AG08396 (cell line): ENCODE results near the gene AP3S2.
"Not testable (repeated sequence)": the region's sequence is repeated elsewhere in the genome, so short reads cannot be mapped to it uniquely, and the experiment has no call there.

Experiments used
- DNase-seq: peaks from one replicate; pipeline ENCODE4 v3.0.0; 2012; ENCODE audit warnings: low spot score, mixed read lengths

Gene AP3S2

GRCh38 chr15:89903015-89903857, 9.4 kb upstream of the AP3S2 start:
- no peak for DNase-seq

DNA sequence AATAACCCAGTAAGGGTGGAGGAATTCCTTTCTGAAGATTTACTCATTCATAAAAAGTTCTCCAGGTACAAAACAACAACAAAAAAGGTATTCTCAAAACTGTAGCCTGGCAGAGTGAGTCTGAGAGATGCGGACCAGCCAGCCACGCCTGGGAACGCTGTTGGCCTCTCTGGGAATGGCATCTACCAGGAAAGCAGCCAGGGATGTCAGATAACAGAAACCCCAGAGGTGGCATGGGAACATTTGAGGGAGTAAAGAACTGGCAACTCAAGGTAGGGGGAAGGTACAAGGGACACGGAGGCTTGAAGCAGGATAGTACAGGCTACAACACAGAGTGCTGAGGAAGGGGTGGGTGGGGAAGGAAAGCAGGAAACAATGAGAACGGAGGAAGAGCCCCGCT, 7.1 kb upstream of the AP3S2 start:
- no peak for DNase-seq

DNA sequence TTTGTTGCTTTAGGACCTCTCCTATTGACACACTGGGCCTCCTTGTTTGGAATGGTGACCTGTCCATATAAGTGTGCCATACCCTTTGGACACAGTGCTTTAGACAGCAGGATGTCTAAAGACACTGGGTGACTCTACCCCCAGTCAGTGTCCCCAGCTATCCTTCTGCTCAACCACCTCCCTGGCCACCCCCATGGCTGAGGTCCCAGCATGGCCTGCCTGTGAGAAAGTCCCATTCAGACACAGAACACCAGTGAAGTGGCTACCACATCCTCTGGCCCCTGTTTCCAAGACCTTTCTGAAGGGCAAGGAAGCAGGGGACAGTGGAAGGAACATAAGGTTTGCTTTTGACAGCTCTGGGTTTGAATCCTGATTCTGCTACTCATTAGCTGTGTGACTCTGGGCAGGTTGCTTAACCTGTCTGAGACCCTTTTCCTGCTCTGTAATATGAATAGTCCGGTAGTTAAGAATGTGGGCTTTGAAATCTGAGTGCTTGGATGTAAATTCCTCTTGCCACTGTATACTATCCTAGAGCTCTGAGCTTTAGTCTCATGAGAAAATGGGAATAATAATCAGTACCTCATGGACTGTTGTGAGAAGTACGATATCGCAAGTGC, 6.3 kb upstream of the AP3S2 start:
- DNase-seq, result no peak

GRCh38 chr15:89899295-89899945, 5.6 kb upstream of the AP3S2 start:
- no peak for DNase-seq

DNA sequence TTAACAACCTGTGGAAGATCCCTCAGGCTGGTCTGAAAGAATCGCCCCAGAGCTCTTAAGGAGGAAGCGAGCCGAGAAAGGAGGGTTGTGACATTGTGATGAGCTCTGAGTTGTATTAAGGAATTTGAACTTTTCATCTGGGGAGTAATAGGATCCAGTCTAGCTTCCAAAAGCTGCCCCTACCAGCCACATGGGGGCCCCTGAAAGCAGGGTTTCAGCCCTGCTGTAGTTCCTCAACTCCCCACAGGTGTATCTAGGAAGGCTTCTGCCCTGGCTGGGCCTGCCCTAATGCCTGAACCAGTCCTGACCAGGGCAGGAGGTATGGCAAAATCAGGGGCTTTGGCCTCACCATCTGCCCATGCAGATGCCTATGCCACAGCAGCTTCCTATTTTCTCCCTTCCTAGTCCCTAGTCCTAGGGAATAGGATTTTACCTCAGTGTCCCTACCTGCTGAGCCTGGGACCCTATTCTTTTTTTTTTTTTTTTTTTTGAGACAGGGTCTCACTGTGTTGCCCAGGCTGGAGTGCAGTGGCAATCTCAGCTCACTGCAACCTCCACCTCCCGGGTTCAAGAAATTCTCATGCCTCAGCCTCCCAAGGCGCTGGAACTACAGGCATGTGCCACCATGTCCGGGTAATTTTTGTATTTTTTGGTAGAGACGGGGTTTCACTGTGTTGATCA, 5.0 kb upstream of the AP3S2 start:
- DNase-seq, result peak; percentile 59

DNA sequence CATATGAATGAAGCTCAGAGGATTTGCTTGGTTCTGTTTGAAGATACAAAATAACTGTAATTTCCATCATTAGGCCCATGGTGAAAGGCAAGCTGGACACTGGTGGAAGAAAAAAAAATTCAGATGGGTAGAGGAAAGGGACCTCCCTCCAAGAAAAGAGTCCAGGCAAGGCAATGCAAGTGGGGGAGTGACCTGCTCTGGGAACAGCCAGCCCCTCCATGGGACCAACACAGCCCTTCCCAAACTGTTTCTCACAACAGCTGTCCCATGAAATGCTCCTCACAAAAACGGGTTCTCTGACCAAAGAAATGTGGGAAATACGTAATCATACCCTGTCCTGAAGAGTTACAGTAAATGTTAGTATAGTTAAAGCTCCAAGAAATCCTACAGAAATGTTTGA, 4.4 kb upstream of the AP3S2 start:
- DNase-seq, result no peak

DNA sequence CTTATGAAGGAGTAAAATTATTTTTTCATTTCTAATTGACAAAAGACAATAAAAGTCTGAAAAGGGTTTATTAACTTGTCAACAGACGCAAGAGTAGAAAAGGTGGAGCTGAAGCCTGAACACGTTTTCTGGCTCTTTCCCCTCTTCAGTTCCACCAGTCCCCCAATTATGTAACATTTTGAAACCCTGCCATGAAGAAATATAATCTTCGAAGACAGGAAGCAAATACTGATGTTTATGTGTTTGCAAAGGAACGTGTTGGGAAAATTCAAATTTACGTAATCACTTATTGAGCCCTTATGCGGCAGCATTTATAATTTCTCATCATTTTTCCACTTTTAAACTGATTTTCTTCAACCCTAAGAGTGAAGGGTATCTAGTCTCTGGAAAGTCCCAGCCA, 767 bp downstream of the AP3S2 start:
- no peak for DNase-seq

- DNase-seq, result peak; percentile 54
Observed at GRCh38 chr15:89888214-89888804, 5.5 kb downstream of the AP3S2 start.

GRCh38 chr15:89885611-89886010, 8.2 kb downstream of the AP3S2 start:
- DNase-seq, result no peak

DNA sequence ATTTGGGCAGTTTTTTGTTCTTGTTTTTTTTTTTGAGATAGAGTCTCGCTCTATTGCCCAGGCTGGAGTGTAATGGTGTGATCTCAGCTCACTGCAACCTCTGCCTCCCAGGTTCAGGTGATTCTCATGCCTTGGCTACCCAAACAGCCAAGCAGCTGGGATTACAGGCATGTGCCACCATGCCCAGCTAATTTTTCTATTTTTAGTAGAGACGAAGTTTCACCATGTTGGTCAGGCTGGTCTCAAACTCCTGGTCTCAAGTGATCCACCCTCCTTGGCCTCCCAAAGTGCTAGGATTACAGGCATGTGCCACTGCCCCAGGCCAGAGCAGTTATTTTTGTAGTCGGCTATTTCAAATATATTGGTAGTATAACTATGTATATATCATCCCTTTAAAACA, 8.6 kb downstream of the AP3S2 start:
- not testable (repeated sequence) for DNase-seq

DNA sequence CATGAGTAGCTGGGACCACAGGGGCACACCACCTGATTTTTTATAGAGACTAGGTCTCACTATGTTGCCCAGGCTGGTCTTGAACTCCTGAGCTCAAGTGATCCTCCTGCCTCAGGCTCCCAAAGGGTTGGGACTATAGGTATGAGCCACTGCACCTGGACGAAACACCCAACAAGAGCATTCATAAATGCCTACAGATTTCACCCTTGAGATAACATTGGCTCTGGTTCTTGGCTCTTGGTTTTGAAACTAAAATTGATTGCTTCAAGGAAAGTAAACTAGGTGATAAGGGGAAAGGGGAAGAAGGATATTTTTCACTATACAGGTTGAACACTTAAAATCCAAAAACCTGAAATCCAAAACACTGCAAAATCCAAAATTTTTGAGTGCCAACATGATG, 10.3 kb downstream of the AP3S2 start:
- DNase-seq, result no peak

DNA sequence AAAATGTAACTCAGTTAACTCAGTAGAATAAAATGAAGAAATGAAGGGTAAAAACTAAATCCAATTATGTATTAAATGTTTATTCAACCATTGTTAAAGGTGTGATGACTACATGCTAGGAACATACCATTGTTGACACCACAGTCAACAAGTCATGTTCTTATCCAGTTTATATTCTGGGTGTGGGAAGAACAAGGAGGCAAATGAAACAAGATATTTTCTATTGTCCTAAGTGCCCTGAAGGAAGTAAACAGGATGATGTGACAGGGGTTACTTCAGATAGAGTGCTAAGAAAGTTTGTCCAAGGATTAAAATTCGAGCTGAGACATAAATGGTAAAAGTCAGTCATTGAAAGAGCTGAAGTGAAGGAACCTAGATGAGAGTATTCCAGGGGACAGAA, 13.1 kb downstream of the AP3S2 start:
- no peak for DNase-seq

- no peak for DNase-seq
Observed at GRCh38 chr15:89878323-89878722, 15.5 kb downstream of the AP3S2 start.

- DNase-seq, result no peak
Observed at GRCh38 chr15:89877083-89877425, 16.7 kb downstream of the AP3S2 start.

DNA sequence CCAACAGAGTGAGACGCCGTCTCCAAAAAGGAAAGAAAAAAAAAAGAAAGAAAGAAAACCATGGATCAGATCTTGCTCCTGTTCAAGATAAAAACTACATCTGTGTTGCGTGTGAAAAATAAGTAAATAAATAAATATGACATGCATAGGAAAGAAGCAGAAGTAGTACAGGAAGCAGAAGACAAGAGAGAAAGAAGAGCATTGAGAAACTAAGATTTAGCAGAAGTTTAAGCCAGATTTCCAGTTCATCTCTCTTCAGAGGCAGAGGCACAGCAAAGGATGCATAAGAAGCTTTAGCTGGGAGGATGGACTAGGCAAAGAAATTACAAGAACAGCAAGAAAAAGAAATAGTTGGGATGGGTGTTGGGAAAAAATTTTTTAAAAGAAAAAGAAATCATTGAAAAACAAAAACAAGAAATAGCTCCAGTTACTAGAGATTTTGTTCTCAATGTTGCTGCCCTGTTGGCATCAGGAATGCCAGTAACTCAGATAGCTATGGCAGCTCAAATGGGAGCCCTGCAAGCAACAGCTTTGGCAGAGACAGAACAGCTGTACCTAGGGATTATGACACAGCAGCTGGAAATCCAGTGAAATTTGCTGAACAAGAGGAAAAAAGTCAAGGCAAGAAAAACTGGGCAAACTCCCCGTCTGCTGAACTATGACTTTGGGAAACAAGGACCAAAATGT, 17.3 kb downstream of the AP3S2 start:
- DNase-seq, result no peak

DNA sequence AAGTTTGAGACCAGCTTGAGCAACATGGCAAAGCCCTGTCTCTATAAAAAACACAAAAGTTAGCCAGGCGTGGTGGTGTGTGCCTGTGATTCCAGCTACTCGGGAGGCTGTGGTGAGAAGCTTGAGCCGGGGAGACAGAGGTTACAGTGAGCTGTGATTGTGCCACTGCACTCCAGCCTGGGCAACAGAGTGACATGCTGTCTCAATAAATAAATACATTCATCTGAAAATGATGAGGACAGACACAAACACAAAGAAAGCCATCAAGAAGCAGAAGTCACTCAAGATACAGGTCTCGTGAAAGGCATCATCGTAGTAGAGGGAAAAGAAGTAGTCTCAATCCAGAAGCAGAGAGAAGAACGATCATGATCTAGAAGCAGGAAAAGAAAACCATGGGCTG, 18.1 kb downstream of the AP3S2 start:
- no peak for DNase-seq

- DNase-seq, result peak; percentile 88
Observed at GRCh38 chr15:89874926-89875564, 18.7 kb downstream of the AP3S2 start.

- no peak for DNase-seq
Observed at GRCh38 chr15:89870688-89871288, 23.0 kb downstream of the AP3S2 start.

GRCh38 chr15:89870006-89870405, 23.8 kb downstream of the AP3S2 start:
- DNase-seq, result no peak

GRCh38 chr15:89869490-89869889, 24.3 kb downstream of the AP3S2 start:
- not testable (repeated sequence) for DNase-seq
